ENCODE data around the gene MRPL9.

GRCh38 chr1:151716405-151716762, 46.9 kb downstream of the MRPL9 start:
- TF ChIP-seq CTCF (IDR thresholded peaks at IDR 0.05; ENCODE audit: low read length) (no peak; the same call in 1 of the 2 replicates), EZH2 (optimal IDR thresholded peaks at IDR 0.05; ENCODE audit: low read depth, low read length) (no peak)
